Superior temporal gyrus (tissue), 1 donor: Measurements from ENCODE around the gene KLHDC8A.
"Not testable (repeated sequence)": the region's sequence is repeated elsewhere in the genome, so short reads cannot be mapped to it uniquely, and the experiment has no call there.

ENCODE experiments used
- DNase-seq: peaks from one replicate; pipeline ENCODE4 v3.0.0-alpha.2; 2016; ENCODE audit errors: extremely low spot score

KLHDC8A gene

GRCh38 chr1:205371871-205372660 is 15.3 kb upstream of the KLHDC8A start:
- DNase-seq: no peak

- DNase-seq: no peak
Measured at GRCh38 chr1:205370780-205371179, 14.1 kb upstream of the KLHDC8A start.

- peak; percentile 53 for DNase-seq
Measured at GRCh38 chr1:205369701-205370123, 13.0 kb upstream of the KLHDC8A start.

GRCh38 chr1:205368478-205368877 is 11.8 kb upstream of the KLHDC8A start:
- DNase-seq: no peak

GRCh38 chr1:205365945-205366463 is 9.3 kb upstream of the KLHDC8A start:
- DNase-seq: no peak

- DNase-seq: not testable (repeated sequence)
Measured at GRCh38 chr1:205365086-205365485, 8.4 kb upstream of the KLHDC8A start.

- DNase-seq: no peak
Measured at GRCh38 chr1:205360891-205361290, 4.2 kb upstream of the KLHDC8A start.

- peak; percentile 59 for DNase-seq
Measured at GRCh38 chr1:205359771-205360565, 3.2 kb upstream of the KLHDC8A start.

GRCh38 chr1:205358579-205358978 is 1.9 kb upstream of the KLHDC8A start:
- DNase-seq: no peak

- DNase-seq: no peak
Measured at GRCh38 chr1:205357567-205357966, 845 bp upstream of the KLHDC8A start.

GRCh38 chr1:205355075-205355453 is 1.7 kb downstream of the KLHDC8A start:
- peak; percentile 36 for DNase-seq

- DNase-seq: peak; percentile 89
Measured at GRCh38 chr1:205354259-205355074, 2.3 kb downstream of the KLHDC8A start.

- no peak for DNase-seq
Measured at GRCh38 chr1:205353612-205354011, 3.1 kb downstream of the KLHDC8A start.

- no peak for DNase-seq
Measured at GRCh38 chr1:205353191-205353590, 3.5 kb downstream of the KLHDC8A start.

GRCh38 chr1:205351984-205352713 is 4.6 kb downstream of the KLHDC8A start:
- DNase-seq: no peak

GRCh38 chr1:205350691-205351141 is 6.0 kb downstream of the KLHDC8A start:
- no peak for DNase-seq

GRCh38 chr1:205350124-205350523 is 6.6 kb downstream of the KLHDC8A start:
- DNase-seq: no peak

- DNase-seq: no peak
Measured at GRCh38 chr1:205348554-205349487, 7.9 kb downstream of the KLHDC8A start.

GRCh38 chr1:205346956-205347574 is 9.7 kb downstream of the KLHDC8A start:
- DNase-seq: no peak
